GM12801 (cell line): ENCODE results near the gene RSKR.

Experiments
- TF ChIP-seq, protein P1 (sequence below): IDR thresholded peaks from one replicate; pipeline ENCODE4 v1.5.1; 2011; ENCODE audit warnings: control low read depth; ENCODE audit not compliant: insufficient read length; ENCODE audit errors: extremely low read depth

Gene RSKR

DNA sequence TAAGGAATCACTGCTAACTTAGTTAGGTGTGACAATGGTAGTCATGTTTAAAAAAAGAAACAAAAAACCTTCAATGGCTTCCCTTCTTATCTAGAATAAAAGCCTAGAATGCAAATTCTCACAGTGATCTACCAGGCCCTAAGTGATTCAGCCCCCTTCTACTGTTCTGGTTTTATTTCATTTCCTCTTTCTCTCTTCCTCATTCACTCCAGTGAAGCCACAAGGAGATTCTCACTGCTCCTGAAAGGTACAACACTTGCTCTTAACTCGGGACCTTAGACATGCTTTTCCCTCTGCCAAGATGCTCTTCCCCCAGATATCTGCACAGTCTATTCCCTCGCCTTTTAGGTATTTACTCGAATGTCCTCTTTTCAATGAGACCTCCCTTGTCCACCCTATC, 46.4 kb downstream of the RSKR start:
- TF ChIP-seq, protein P1, sequence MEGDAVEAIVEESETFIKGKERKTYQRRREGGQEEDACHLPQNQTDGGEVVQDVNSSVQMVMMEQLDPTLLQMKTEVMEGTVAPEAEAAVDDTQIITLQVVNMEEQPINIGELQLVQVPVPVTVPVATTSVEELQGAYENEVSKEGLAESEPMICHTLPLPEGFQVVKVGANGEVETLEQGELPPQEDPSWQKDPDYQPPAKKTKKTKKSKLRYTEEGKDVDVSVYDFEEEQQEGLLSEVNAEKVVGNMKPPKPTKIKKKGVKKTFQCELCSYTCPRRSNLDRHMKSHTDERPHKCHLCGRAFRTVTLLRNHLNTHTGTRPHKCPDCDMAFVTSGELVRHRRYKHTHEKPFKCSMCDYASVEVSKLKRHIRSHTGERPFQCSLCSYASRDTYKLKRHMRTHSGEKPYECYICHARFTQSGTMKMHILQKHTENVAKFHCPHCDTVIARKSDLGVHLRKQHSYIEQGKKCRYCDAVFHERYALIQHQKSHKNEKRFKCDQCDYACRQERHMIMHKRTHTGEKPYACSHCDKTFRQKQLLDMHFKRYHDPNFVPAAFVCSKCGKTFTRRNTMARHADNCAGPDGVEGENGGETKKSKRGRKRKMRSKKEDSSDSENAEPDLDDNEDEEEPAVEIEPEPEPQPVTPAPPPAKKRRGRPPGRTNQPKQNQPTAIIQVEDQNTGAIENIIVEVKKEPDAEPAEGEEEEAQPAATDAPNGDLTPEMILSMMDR: no peak

DNA sequence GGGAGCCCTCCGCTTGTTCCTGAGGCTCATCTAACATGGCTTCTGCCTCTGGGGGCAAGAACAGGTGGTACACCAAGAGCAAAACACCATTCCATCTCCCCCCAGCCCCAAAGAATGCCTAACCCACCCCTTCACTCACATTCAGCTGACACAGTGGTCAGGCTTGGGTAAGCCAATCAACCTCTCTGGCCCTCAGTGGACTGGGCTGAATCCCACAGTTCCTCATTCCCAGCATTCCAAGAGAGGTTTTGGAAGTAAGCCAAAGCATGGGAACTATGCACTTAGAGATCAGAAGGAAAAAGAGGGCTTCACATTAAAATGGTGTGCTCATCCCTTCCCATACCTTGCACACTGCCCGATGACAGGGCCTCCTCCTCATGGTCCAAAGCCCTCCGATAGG, 50.5 kb downstream of the RSKR start:
- TF ChIP-seq, protein P1: no peak
